AG09309 (cell line): Measurements from ENCODE around the gene ZNF618.

Experiments used
- DNase-seq: peaks from one replicate; pipeline ENCODE4 v3.0.0-alpha.2; 2010; ENCODE audit warnings: low read depth
- H3K4me3 ChIP-seq: 2 replicates; pipeline ENCODE4 v1.5.1; 2011; ENCODE audit warnings: mild to moderate bottlenecking, low read depth, low read length, moderate library complexity; ENCODE audit not compliant: control insufficient read depth
- TF ChIP-seq, protein P1 (sequence below): IDR thresholded peaks from 2 replicates; pipeline ENCODE4 v1.5.1; 2011; ENCODE audit warnings: mild to moderate bottlenecking, low read depth, low read length, inconsistent platforms; ENCODE audit not compliant: insufficient read depth, control insufficient read depth; ENCODE audit errors: missing control alignments

ZNF618 gene

DNA sequence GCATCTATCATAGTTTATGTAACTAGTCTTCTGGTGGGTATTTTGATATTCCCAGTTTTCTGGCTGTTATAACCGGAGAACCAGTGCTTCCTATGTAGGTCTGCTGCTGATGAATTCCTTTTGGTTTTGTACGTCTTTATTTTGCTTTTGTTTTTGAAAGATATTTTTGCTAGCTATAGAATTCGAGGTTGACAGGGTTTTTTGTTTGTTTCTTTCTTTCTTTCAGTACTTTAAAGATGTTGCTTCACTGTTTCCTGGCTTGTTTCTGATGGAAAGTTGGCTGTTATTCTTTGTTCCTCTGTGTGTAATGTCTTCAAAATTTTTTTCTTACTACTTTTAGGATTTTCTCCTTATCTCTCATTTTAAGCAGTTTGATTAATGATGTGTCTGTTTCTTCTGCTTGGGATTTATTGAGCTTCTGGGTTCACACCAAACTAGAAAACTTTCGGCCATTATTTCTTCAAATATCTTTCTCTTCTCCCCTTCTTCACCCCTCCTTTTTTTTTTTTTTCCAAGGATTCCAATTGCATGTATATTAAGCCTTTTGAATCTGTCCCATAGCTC is 27.5 kb downstream of the ZNF618 start:
- TF ChIP-seq, protein P1, sequence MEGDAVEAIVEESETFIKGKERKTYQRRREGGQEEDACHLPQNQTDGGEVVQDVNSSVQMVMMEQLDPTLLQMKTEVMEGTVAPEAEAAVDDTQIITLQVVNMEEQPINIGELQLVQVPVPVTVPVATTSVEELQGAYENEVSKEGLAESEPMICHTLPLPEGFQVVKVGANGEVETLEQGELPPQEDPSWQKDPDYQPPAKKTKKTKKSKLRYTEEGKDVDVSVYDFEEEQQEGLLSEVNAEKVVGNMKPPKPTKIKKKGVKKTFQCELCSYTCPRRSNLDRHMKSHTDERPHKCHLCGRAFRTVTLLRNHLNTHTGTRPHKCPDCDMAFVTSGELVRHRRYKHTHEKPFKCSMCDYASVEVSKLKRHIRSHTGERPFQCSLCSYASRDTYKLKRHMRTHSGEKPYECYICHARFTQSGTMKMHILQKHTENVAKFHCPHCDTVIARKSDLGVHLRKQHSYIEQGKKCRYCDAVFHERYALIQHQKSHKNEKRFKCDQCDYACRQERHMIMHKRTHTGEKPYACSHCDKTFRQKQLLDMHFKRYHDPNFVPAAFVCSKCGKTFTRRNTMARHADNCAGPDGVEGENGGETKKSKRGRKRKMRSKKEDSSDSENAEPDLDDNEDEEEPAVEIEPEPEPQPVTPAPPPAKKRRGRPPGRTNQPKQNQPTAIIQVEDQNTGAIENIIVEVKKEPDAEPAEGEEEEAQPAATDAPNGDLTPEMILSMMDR: no peak
- no peak for DNase-seq

GRCh38 chr9:113906411-113907110 is 30.5 kb downstream of the ZNF618 start:
- no peak overlapping the region for H3K4me3 ChIP-seq
- TF ChIP-seq, protein P1: no peak
- no peak for DNase-seq

More for the DNA sequence above, 27.5 kb downstream of the ZNF618 start:
- H3K4me3 ChIP-seq: no peak overlapping the region

DNA sequence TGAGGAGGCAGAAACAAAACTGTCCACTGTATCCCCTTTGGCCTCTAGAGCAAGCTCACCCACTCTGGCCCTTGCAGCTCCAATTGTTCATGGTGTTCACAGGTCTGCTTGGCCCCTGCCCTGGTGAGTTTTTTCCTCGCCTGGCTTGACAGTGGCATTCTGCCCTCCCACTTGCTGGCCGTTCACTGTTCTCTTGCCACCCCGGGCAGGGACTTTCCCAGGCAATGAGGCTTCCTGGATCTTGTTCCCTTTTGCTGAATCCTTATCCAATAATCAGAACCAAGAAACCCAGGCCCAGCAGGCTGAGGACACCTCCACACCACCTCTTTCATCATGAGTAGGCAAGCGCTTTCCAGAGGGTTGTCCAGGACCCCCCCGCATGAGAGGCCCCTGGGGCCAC is 31.2 kb downstream of the ZNF618 start:
- no peak overlapping the region for H3K4me3 ChIP-seq
- TF ChIP-seq, protein P1: no peak
- no peak for DNase-seq

DNA sequence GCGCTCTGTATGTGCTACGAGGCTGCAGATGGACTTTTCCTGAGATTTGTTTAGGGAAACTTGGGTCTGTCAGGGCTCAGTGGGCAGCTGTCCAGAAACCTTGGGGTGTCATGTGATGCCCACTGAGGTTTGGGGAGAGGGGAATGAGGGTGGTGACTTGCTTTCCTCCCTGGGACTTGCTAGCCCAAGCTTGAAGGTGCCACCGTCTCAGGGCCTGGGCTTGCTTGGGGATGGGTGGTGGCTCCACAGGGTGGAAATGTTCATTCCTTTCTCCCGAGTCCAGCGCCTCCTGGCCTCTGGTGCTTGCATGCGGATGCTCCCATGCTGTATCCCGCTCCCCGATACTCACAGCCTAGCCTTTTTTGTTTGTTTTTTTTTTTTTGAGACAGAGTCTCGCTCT is 33.3 kb downstream of the ZNF618 start:
- no peak overlapping the region for H3K4me3 ChIP-seq
- DNase-seq: no peak
- TF ChIP-seq, protein P1: no peak

DNA sequence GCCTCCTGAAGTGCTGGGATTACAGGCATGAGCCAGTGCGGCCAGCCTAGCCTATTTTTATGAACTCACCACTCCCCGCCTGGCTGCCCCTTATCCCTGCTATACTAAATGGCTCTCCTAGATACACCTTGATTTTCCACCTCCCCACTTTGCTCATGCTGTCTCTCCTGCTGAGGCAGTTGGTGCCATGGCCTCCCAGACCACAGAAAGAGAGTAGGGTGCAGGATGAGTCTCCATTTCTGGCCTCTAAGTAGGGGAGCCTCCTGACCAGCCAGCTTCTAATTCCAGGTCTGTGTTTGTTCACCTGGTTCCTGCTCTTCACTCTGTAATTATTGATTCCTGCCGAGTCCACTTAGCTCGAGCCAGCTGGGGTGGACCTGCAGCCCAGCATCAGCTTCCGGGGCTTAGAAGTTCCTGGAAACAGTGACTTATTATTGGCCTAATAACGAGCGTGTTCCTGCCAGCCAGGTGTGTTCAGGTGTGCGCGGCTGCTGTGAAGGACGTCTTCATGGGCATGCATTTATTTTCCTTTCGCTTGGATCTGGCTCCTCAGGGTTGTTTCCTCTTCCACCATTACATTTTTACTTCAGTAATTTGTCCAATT is 34.0 kb downstream of the ZNF618 start:
- DNase-seq: no peak
- TF ChIP-seq, protein P1: no peak
- no peak overlapping the region for H3K4me3 ChIP-seq

GRCh38 chr9:113911850-113912557 is 35.9 kb downstream of the ZNF618 start:
- H3K4me3 ChIP-seq: no peak overlapping the region
- TF ChIP-seq, protein P1: no peak
- DNase-seq: no peak
